H9 (cell line): Measurements from ENCODE around the gene ETV6. TPM values are rescaled to one million over a fixed set of nuclear protein-coding genes. Genes with fewer than 3 reads are reported as not detected.
A peak's percentile ranks its signal among the peaks of the same experiment; 100 is the strongest.

Experiments used
- DNase-seq: peaks from one replicate; pipeline ENCODE4 v3.0.0-alpha.2; 2017
- H2AFZ ChIP-seq: one replicate; pipeline ENCODE4 v1.6.1; 2013; ENCODE audit warnings: mild to moderate bottlenecking, low read length, control low read depth, moderate library complexity
- H2AK5ac ChIP-seq: 2 replicates; pipeline ENCODE4 v1.6.1; 2013; ENCODE audit warnings: low read length, control low read depth, mixed read lengths; ENCODE audit not compliant: insufficient read length
- H2BK120ac ChIP-seq: one replicate; pipeline ENCODE4 v1.6.1; 2013; ENCODE audit warnings: low read depth, mild to moderate bottlenecking, low read length, control low read depth, inconsistent platforms; ENCODE audit not compliant: poor library complexity, severe bottlenecking
- H2BK12ac ChIP-seq: 2 replicates; pipeline ENCODE4 v1.6.1; 2013; ENCODE audit warnings: low read length, control low read depth, mixed read lengths, low read depth; ENCODE audit not compliant: insufficient read length
- H2BK15ac ChIP-seq: 2 replicates; pipeline ENCODE4 v1.6.1; 2013; ENCODE audit warnings: low read depth, low read length, control low read depth
- H2BK20ac ChIP-seq: one replicate; pipeline ENCODE4 v1.6.1; 2013; ENCODE audit warnings: low read depth, mild to moderate bottlenecking, low read length, control low read depth, inconsistent platforms; ENCODE audit not compliant: poor library complexity, severe bottlenecking
- H2BK5ac ChIP-seq: 2 replicates; pipeline ENCODE4 v1.6.1; 2013; ENCODE audit warnings: low read length, control low read depth, mixed read lengths; ENCODE audit not compliant: insufficient read length
- H3K14ac ChIP-seq: 2 replicates; pipeline ENCODE4 v1.6.1; 2013; ENCODE audit warnings: low read length, control low read depth; ENCODE audit not compliant: insufficient read depth
- H3K18ac ChIP-seq: 2 replicates; pipeline ENCODE4 v1.6.1; 2013; ENCODE audit warnings: low read depth, mild to moderate bottlenecking, mixed read lengths, low read length, control low read depth; ENCODE audit not compliant: insufficient read length
- H3K23ac ChIP-seq: 2 replicates; pipeline ENCODE4 v1.6.1; 2013; ENCODE audit warnings: low read length, control low read depth, mixed read lengths, low read depth; ENCODE audit not compliant: insufficient read length
- H3K23me2 ChIP-seq: 2 replicates; pipeline ENCODE4 v1.6.1; 2013; ENCODE audit warnings: low read depth, mild to moderate bottlenecking, mixed read lengths, low read length, control low read depth; ENCODE audit not compliant: insufficient read length, poor library complexity, severe bottlenecking
- H3K27ac ChIP-seq: 2 replicates; pipeline ENCODE4 v1.5.1; 2013; ENCODE audit warnings: low read length, control low read depth, mixed read lengths, low read depth; ENCODE audit not compliant: insufficient read length
- H3K27me3 ChIP-seq: 2 replicates; pipeline ENCODE4 v1.6.1; 2013; ENCODE audit warnings: low read length, control low read depth, inconsistent platforms; ENCODE audit not compliant: insufficient read depth
- H3K4ac ChIP-seq: 2 replicates; pipeline ENCODE4 v1.6.1; 2013; ENCODE audit warnings: low read depth, mild to moderate bottlenecking, control low read depth, inconsistent platforms, low read length, moderate library complexity
- H3K4me1 ChIP-seq: 2 replicates; pipeline ENCODE4 v1.6.1; 2013; ENCODE audit warnings: low read length, control low read depth, inconsistent platforms; ENCODE audit not compliant: insufficient read depth
- H3K4me2 ChIP-seq: 2 replicates; pipeline ENCODE4 v1.6.1; 2013; ENCODE audit warnings: low read length, control low read depth, mixed read lengths; ENCODE audit not compliant: insufficient read length, insufficient read depth
- H3K56ac ChIP-seq: 2 replicates; pipeline ENCODE4 v1.6.1; 2013; ENCODE audit warnings: low read depth, mild to moderate bottlenecking, mixed read lengths, low read length, control low read depth; ENCODE audit not compliant: insufficient read length
- H3K79me1 ChIP-seq: 2 replicates; pipeline ENCODE4 v1.6.1; 2013; ENCODE audit warnings: low read depth, mild to moderate bottlenecking, moderate library complexity, low read length, control low read depth, inconsistent platforms; ENCODE audit not compliant: insufficient read depth, poor library complexity, severe bottlenecking
- H3K79me2 ChIP-seq: 2 replicates; pipeline ENCODE4 v1.6.1; 2013; ENCODE audit warnings: low read length, control low read depth, inconsistent platforms; ENCODE audit not compliant: insufficient read depth
- H3K9ac ChIP-seq: 2 replicates; pipeline ENCODE4 v1.6.1; 2013; ENCODE audit warnings: low read length, control low read depth, mixed read lengths; ENCODE audit not compliant: insufficient read length; ENCODE audit errors: extremely low read depth
- H3K9me3 ChIP-seq: one replicate; pipeline ENCODE4 v1.6.1; 2013; ENCODE audit warnings: low read depth, low read length, inconsistent platforms; ENCODE audit not compliant: control insufficient read depth
- H3T11ph ChIP-seq: one replicate; pipeline ENCODE4 v1.6.1; 2013; ENCODE audit warnings: mild to moderate bottlenecking, low read length, control low read depth, inconsistent platforms
- H4K20me1 ChIP-seq: one replicate; pipeline ENCODE4 v1.6.1; 2013; ENCODE audit not compliant: control insufficient read depth, insufficient read length, insufficient read depth
- H4K5ac ChIP-seq: 2 replicates; pipeline ENCODE4 v1.6.1; 2013; ENCODE audit warnings: low read depth, mild to moderate bottlenecking, mixed read lengths, low read length, control low read depth; ENCODE audit not compliant: insufficient read length
- H4K8ac ChIP-seq: replicated peaks from 2 replicates; pipeline ENCODE4 v1.6.1; 2013; ENCODE audit warnings: low read length, control low read depth, mixed read lengths, low read depth; ENCODE audit not compliant: insufficient read length
- H4K91ac ChIP-seq: 2 replicates; pipeline ENCODE4 v1.6.1; 2013; ENCODE audit warnings: low read depth, mild to moderate bottlenecking, moderate library complexity, mixed read lengths, low read length, control low read depth; ENCODE audit not compliant: insufficient read length
- H3K27ac Mint-ChIP-seq, 3 experiments: 2 replicates in 2 of 3; 3 replicates in 1 of 3; pipeline ENCODE4 v1.8.0; 2020 to 2021; ENCODE audit warnings: mixed read lengths in 3 of 3, mild to moderate bottlenecking in 1 of 3, moderate library complexity in 1 of 3
- H3K27me3 Mint-ChIP-seq: 2 replicates; pipeline ENCODE4 v1.8.0; 2021; ENCODE audit warnings: low read depth, mild to moderate bottlenecking, moderate library complexity, mixed read lengths
- H3K36me3 Mint-ChIP-seq, 3 experiments: 2 replicates in 2 of 3; 3 replicates in 1 of 3; pipeline ENCODE4 v1.8.0; 2020 to 2021; ENCODE audit warnings: low read depth in 3 of 3, mixed read lengths in 3 of 3; ENCODE audit not compliant: insufficient read depth in 1 of 3
- H3K4me1 Mint-ChIP-seq, 2 experiments: 2 replicates each; pipeline ENCODE4 v1.8.0; 2020; ENCODE audit warnings: mixed read lengths in 2 of 2
- H3K4me3 Mint-ChIP-seq, 2 experiments: 2 replicates in 1 of 2; 3 replicates in 1 of 2; pipeline ENCODE4 v1.8.0; 2020 to 2021; ENCODE audit warnings: mild to moderate bottlenecking in 2 of 2, mixed read lengths in 2 of 2, moderate library complexity in 1 of 2
- H3K9me3 Mint-ChIP-seq, 2 experiments: 2 replicates in 1 of 2; 3 replicates in 1 of 2; pipeline ENCODE4 v1.8.0; 2020; ENCODE audit warnings: mild to moderate bottlenecking in 2 of 2, mixed read lengths in 2 of 2, moderate library complexity in 1 of 2
- WGBS: extraction: QIAGEN DNeasy Blood & Tissue Kit; methylation state at CpG from one replicate; pipeline ENCODE4 v1.1.7; 2013; ENCODE audit warnings: missing lambda C conversion rate, low lambda C conversion rate, mixed read lengths; ENCODE audit not compliant: insufficient read length; ENCODE audit errors: extremely low coverage; 5-methylcytosine and 5-hydroxymethylcytosine counted together
- total RNA-seq: library from RNA; stranded (reverse); gene quantifications from 2 replicates; pipeline ENCODE4 v1.2.1, GENCODE V29; 2021
- TF ChIP-seq, protein P1 (sequence below): fragments of 200-600 bp; sonication (generic); conservative IDR thresholded peaks from 3 replicates; pipeline ENCODE4 v1.8.0; 2021; ENCODE audit warnings: antibody characterized with exemption, mild to moderate bottlenecking

Gene ETV6
- total RNA-seq, 1 experiment from 2014 or later = 28.7 TPM

DNA sequence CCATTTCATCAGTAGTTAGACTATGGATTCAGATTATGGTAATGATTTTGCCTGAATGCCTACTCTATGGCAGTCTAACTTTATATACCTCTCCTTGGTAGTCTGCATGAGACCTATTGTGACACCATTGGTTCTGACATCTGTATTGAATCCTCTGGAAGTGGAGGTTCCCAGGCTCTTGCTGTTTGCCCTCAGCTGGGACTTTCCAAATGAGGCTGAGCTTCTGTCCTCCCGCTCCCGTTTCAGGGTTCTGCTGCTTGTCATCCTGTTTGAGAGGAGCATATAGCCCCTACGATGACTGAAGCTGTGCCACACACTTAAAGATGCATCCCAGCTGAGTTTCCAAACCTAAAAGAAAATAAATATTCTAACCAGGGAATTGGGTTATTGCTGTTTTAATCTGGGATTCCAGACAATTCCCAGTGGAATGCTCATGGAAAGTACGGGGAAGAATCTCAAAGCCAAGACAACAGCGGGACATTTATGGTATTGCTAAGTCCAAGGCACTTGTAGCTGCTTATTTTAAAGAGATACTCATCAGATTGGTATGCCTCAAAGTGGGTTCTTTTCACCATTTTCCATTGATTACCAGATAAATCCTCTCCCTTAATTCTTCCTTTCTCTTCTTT lies 105.9 kb downstream of the ETV6 start:
- Mint-ChIP-seq H3K27ac (0 out of 7 replicates have a peak overlapping the region, but pooled peaks of 1 of the 3 experiments have one; percentile 19), H3K9me3 (no peaks in the 10 kb centered on the region), H3K36me3 (peaks cover 0 to 4% (median 4%) of the 10 kb centered on the region in 3 experiments; a peak in 1 of 7 replicates), H3K27me3 (no peaks in the 10 kb centered on the region), H3K4me3 (no peak overlapping the region), H3K4me1 (peaks cover 50 to 54% of the 10 kb centered on the region in 2 experiments)
- H4K91ac ChIP-seq = no peak overlapping the region
- no peak overlapping the region for H3K9ac ChIP-seq
- DNase-seq = no peak
- H3K14ac ChIP-seq = no peak overlapping the region
- no peak overlapping the region for H2BK120ac ChIP-seq
- H2AFZ ChIP-seq = no peak overlapping the region
- no peak overlapping the region for H2AK5ac ChIP-seq
- no peak overlapping the region for H3K27ac ChIP-seq
- no peaks in the 10 kb centered on the region for H3K27me3 ChIP-seq
- no peak overlapping the region for H3K23ac ChIP-seq
- no peak overlapping the region for H2BK20ac ChIP-seq
- no peak overlapping the region for H3K18ac ChIP-seq
- H2BK5ac ChIP-seq = no peak overlapping the region
- no peak overlapping the region for H3K4ac ChIP-seq
- H3K79me1 ChIP-seq = no peaks in the 10 kb centered on the region
- WGBS = no CpG with 5 or more reads among the region's 5 CpGs
- H3K4me1 ChIP-seq = peaks cover 16% of the 10 kb centered on the region
- H3K4me2 ChIP-seq = no peak overlapping the region
- H3K56ac ChIP-seq = no peak overlapping the region
- H4K8ac ChIP-seq = no peak overlapping the region
- H2BK15ac ChIP-seq = no peak overlapping the region
- H4K20me1 ChIP-seq = no peaks in the 10 kb centered on the region
- no peaks in the 10 kb centered on the region for H3K9me3 ChIP-seq
- H3K79me2 ChIP-seq = no peaks in the 10 kb centered on the region
- H3K23me2 ChIP-seq = no peaks in the 10 kb centered on the region
- H3T11ph ChIP-seq = no peak overlapping the region
- H4K5ac ChIP-seq = no peak overlapping the region
- H2BK12ac ChIP-seq = no peak overlapping the region
- TF ChIP-seq, protein P1, sequence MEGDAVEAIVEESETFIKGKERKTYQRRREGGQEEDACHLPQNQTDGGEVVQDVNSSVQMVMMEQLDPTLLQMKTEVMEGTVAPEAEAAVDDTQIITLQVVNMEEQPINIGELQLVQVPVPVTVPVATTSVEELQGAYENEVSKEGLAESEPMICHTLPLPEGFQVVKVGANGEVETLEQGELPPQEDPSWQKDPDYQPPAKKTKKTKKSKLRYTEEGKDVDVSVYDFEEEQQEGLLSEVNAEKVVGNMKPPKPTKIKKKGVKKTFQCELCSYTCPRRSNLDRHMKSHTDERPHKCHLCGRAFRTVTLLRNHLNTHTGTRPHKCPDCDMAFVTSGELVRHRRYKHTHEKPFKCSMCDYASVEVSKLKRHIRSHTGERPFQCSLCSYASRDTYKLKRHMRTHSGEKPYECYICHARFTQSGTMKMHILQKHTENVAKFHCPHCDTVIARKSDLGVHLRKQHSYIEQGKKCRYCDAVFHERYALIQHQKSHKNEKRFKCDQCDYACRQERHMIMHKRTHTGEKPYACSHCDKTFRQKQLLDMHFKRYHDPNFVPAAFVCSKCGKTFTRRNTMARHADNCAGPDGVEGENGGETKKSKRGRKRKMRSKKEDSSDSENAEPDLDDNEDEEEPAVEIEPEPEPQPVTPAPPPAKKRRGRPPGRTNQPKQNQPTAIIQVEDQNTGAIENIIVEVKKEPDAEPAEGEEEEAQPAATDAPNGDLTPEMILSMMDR = no peak
